Measurements from ENCODE around the gene UNC13A.
"Not testable (repeated sequence)": the region's sequence is repeated elsewhere in the genome, so short reads cannot be mapped to it uniquely, and the experiment has no call there.

Gene UNC13A

GRCh38 chr19:17562097-17562496 lies 126.1 kb downstream of the UNC13A start:
- DNase-seq: no peak

GRCh38 chr19:17560205-17560595 lies 128.0 kb downstream of the UNC13A start:
- DNase-seq: no peak

- DNase-seq: no peak
Measured at GRCh38 chr19:17557466-17557865, 130.7 kb downstream of the UNC13A start.

GRCh38 chr19:17556995-17557394 lies 131.2 kb downstream of the UNC13A start:
- no peak for DNase-seq

GRCh38 chr19:17555929-17556813 lies 132.0 kb downstream of the UNC13A start:
- DNase-seq: peak; percentile 50

- DNase-seq: peak; percentile 99
Measured at GRCh38 chr19:17555480-17555928, 132.7 kb downstream of the UNC13A start, which contains the start of gene COLGALT1. TSS of gene COLGALT1 (plus strand) at chr19:17555649. CDS start at chr19:17555714, 65 bp downstream.

- no peak for DNase-seq
Measured at GRCh38 chr19:17554968-17555479, 133.1 kb downstream of the UNC13A start.

- no peak for DNase-seq
Measured at GRCh38 chr19:17553256-17553655, 134.9 kb downstream of the UNC13A start.

GRCh38 chr19:17552735-17553134 lies 135.4 kb downstream of the UNC13A start:
- not testable (repeated sequence) for DNase-seq

Measured in activated naive CD4-positive, alpha-beta T cell treated with Interleukin-2 at 50 U/mL for 16 hours (primary cell).